AG09319 (cell line): Measurements from ENCODE around the gene MRPL1.

Experiments
- DNase-seq: peaks from one replicate; pipeline ENCODE4 v3.0.0-alpha.2; 2010; ENCODE audit warnings: low read depth; ENCODE audit errors: extremely low read depth
- TF ChIP-seq, protein P1 (sequence below): IDR thresholded peaks from 2 replicates; pipeline ENCODE4 v1.5.1; 2011; ENCODE audit warnings: low read depth, mild to moderate bottlenecking, inconsistent platforms, low read length, moderate library complexity

Gene MRPL1

DNA sequence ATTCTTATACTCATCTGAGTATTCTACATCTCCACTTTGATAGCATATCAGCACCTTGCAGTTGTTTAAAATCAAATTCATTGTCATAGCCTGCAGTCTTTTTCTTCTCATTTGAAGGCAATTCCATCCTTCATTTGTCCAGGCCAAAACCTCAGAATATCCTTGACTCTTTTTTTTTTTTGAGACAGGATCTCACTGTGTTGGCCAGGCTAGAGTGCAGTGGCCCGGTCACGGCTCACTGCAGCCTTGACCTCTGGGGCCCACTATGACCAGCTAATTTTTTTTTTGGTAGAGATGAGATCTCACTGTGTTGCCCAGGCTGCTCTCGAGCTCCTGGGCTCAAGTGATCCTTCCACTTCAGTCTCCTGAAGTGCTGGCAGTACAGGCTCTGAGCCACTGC is 2.6 kb downstream of the MRPL1 start:
- no peak for DNase-seq
- TF ChIP-seq, protein P1, sequence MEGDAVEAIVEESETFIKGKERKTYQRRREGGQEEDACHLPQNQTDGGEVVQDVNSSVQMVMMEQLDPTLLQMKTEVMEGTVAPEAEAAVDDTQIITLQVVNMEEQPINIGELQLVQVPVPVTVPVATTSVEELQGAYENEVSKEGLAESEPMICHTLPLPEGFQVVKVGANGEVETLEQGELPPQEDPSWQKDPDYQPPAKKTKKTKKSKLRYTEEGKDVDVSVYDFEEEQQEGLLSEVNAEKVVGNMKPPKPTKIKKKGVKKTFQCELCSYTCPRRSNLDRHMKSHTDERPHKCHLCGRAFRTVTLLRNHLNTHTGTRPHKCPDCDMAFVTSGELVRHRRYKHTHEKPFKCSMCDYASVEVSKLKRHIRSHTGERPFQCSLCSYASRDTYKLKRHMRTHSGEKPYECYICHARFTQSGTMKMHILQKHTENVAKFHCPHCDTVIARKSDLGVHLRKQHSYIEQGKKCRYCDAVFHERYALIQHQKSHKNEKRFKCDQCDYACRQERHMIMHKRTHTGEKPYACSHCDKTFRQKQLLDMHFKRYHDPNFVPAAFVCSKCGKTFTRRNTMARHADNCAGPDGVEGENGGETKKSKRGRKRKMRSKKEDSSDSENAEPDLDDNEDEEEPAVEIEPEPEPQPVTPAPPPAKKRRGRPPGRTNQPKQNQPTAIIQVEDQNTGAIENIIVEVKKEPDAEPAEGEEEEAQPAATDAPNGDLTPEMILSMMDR = no peak

DNA sequence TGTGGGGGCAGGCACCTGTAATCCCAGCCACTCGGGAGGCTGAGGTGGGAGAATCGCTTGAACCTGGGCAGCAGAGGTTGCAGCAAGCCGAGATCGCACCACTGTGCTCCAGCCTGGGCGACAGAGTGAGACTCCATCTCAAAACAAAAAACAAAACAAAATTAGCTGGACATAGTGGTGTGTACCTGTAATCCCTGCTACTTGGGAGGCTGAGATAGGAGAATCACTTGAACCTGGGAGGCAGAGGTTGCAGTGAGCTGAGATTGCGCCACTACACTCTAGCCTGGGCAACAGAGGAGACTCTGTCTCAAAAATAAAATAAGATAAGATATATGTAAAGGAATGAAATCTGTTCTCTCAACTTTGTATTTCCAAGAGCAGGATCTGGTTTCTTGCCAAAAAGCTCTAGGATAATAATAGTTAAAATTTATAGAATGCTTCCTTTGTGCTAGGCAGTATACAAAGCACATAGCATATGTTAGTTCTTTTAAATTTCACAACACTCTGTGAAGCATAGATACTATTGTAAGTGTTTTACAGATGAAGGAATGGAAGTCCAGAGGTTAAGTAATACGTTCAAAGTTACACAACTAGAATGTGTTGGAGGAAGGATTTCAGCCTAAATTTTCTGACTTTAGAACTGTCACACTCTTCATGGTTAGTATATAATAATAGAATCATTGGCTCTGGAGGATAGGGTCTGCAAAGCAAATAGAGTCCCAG is 10.3 kb downstream of the MRPL1 start:
- TF ChIP-seq, protein P1 = no peak
- no peak for DNase-seq

DNA sequence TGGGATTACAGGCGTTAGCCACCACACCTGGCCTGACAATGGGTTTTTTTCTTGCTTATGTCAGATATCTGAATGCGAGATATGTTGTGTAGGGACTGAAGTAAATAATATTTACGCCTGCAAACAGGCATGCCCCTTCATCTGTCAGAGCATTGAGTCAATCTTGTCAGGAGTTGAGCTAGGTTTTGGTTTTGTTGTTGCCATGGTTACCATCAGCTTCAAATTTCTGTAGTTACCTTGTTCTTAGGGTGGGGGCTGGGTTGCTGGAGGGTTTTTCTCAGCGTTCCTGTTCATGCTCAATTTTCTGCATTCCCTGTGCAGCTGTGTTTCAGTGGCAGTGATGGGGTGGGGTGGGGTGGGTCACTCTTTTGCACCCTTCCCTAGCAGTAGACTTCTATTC is 14.5 kb downstream of the MRPL1 start:
- DNase-seq = no peak
- TF ChIP-seq, protein P1 = no peak

DNA sequence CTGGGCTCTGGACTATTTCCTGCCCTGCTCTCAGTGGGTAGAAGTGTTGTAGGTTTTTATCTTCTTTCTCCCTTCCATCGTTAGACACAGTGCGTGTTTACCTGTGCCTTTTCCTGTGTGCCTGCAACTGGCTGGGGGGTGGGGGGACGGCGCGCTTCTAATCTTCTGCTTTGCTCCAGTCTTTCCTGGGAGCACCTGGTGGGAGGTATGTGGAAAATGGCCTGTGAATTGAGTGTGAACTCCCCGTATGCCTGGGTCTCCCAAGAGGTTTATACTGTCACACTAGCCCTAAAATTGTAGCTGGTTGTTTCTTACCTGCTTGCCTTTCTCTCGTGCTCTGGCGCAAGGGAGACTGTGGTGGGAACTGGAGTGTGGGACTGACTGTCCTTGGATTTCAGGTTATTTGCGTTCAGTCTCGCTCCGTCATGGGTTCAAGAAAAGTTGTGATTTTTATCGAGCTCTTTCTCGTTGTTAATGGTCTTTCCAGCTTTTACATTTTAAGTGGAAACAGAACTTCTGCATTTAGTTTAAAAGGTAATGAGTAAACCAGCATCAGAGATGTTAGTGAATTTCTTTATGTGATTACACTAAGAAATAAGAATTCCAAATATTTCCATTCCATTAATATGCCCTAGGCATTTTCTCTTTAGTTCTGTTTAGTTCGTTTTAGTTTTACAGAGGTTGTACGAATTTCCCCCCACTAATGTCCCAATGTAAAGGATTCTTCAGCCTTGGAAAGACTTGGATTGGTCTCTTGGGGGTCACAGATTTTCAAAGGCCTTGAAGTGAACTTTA is 15.3 kb downstream of the MRPL1 start:
- DNase-seq = no peak
- TF ChIP-seq, protein P1 = no peak

DNA sequence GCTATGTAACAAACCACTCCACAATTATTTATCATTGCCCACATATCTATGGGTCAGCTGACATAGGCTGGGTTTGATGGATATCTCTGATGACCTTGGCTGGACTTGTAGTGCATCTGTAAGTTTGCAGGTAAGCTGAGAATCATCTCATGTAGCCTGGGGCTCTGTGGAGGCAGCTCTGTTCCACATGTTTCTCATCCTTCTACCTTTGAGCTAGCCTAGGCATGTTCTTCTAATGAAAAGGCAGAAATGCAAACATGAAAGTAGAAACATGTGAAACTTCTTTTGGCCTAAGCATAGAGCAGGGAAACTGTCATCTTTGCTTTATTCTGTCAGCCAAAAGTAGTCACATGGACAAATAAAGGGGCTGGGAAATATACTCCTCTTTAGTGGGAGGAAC is 18.2 kb downstream of the MRPL1 start:
- DNase-seq = no peak
- TF ChIP-seq, protein P1 = no peak

- TF ChIP-seq, protein P1 = no peak
Observed at GRCh38 chr4:77881460-77882295, 19.0 kb downstream of the MRPL1 start.

More at GRCh38 chr4:77881460-77882295, 19.0 kb downstream of the MRPL1 start:
- DNase-seq = no peak
